Gastroesophageal sphincter (tissue), 3 donors: ENCODE measurements around the gene SHISAL1.

Source experiments
- CTCF ChIP-seq, 4 experiments: fragments of 200-600 bp in 2 of 4; fragments of 450-650 bp in 2 of 4; sonication (generic) in 1 of 4; IDR thresholded peaks; one replicate each; pipeline ENCODE4 v1.5.1; 2017 to 2019; ENCODE audit warnings: antibody characterized with exemption in 4 of 4, mild to moderate bottlenecking in 2 of 4, moderate library complexity in 2 of 4
- POLR2A ChIP-seq, 2 donors: fragments of 450-650 bp; IDR thresholded peaks; one replicate each; pipeline ENCODE4 v1.6.1; 2017; ENCODE audit warnings: antibody characterized with exemption in 2 of 2, mild to moderate bottlenecking in 2 of 2, moderate library complexity in 1 of 2
- POLR2AphosphoS5 ChIP-seq: sonication (generic); formaldehyde crosslinking; IDR thresholded peaks from one replicate; pipeline ENCODE4 v1.6.1; 2017; ENCODE audit warnings: antibody characterized with exemption

DNA sequence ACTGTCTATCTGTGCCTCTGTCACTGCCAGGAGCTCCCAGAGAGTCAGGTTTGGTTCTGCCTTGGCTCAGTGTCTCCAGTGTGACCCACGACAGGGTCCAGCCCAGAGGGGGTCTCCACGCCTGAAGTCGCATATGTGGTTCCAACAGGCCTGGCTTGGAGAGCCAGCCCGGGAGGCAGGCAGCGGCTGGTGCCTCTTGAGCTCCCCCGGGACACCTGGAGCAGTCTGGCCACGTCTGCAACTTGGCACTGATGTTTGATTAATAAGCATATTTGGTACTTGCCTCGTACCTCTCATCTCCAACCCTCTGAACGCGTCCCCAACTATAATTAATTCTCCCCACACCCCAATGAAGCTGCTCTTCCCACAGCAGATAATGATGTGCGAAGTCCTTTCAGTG, 31.7 kb upstream of the SHISAL1 start:
- TF ChIP-seq CTCF (IDR thresholded peaks at IDR 0.05) (no peak), POLR2A (IDR thresholded peaks at IDR 0.05) (no peak), POLR2AphosphoS5 (no peak)
